ENCODE results near the gene UBE2QL1. TPM values are rescaled to one million over a fixed set of nuclear protein-coding genes. Genes with fewer than 3 reads are reported as not detected.

Gene UBE2QL1
- total RNA-seq, 4 donors from 2014 or later, result 0.68 to 3.6 (median 1.5) TPM

- no peak for TF ChIP-seq CTCF (IDR thresholded peaks at IDR 0.05; ENCODE audit: low read depth)
These were observed 31.0 kb upstream of the UBE2QL1 start for GRCh38 chr5:6417657-6418056.

- no peak for TF ChIP-seq CTCF (IDR thresholded peaks at IDR 0.05; ENCODE audit: low read depth)
These were observed 29.9 kb upstream of the UBE2QL1 start for GRCh38 chr5:6418679-6419276.

- no peak for TF ChIP-seq CTCF (IDR thresholded peaks at IDR 0.05; ENCODE audit: low read depth)
These were observed 29.3 kb upstream of the UBE2QL1 start for GRCh38 chr5:6419340-6419852.

GRCh38 chr5:6423327-6424109 lies 25.1 kb upstream of the UBE2QL1 start:
- no peak for TF ChIP-seq CTCF (IDR thresholded peaks at IDR 0.05; ENCODE audit: low read depth)

GRCh38 chr5:6424110-6424659 lies 24.5 kb upstream of the UBE2QL1 start:
- TF ChIP-seq CTCF (IDR thresholded peaks at IDR 0.05; ENCODE audit: low read depth), result no peak

- TF ChIP-seq CTCF (IDR thresholded peaks at IDR 0.05; ENCODE audit: low read depth), result no peak
These were observed 24.0 kb upstream of the UBE2QL1 start for GRCh38 chr5:6424700-6425099.

GRCh38 chr5:6427694-6428093 lies 21.0 kb upstream of the UBE2QL1 start:
- TF ChIP-seq CTCF (IDR thresholded peaks at IDR 0.05; ENCODE audit: low read depth), result no peak
